Heart right ventricle (tissue), 16 donors: Measurements from ENCODE around the gene PRTFDC1. TPM values are rescaled to one million over a fixed set of nuclear protein-coding genes. Genes with fewer than 3 reads are reported as not detected.

ENCODE experiments used
- ATAC-seq, 8 donors: fragments of 200-7000 bp; cut with Tn5 transposase; one replicate each; pipeline ENCODE4 v1.9.1; 2020; ENCODE audit warnings: mild to moderate bottlenecking in 8 of 8, moderate library complexity in 8 of 8, moderate number of reproducible peaks in 1 of 8
- DNase-seq, 2 donors: peaks; one replicate each; pipeline ENCODE4 v3.0.0-alpha.2; 2020
- H3K27ac ChIP-seq, 10 donors: fragments of 200-600 bp; sonication (generic) in 2 of 10; one replicate each; pipeline versions ENCODE4 v1.5.0 to v1.8.0; 2020 to 2022; ENCODE audit warnings: mild to moderate bottlenecking in 3 of 10
- H3K27me3 ChIP-seq, 7 donors: fragments of 200-600 bp; one replicate each; pipeline ENCODE4 v1.8.0; 2021 to 2022; ENCODE audit warnings: mild to moderate bottlenecking in 2 of 7
- H3K36me3 ChIP-seq, 9 donors: fragments of 200-600 bp; sonication (generic) in 1 of 9; one replicate each; pipeline versions ENCODE4 v1.5.0 to v1.8.0; 2020 to 2022; ENCODE audit warnings: mild to moderate bottlenecking in 2 of 9
- H3K4me1 ChIP-seq, 9 donors: fragments of 200-600 bp; sonication (generic) in 1 of 9; one replicate each; pipeline versions ENCODE4 v1.5.0 to v1.8.0; 2020 to 2022; ENCODE audit warnings: mild to moderate bottlenecking in 4 of 9
- H3K4me3 ChIP-seq, 10 donors: fragments of 200-600 bp; sonication (generic) in 2 of 10; one replicate each; pipeline versions ENCODE4 v1.5.0 to v1.8.0; 2020 to 2022; ENCODE audit warnings: mild to moderate bottlenecking in 7 of 10, moderate library complexity in 2 of 10
- H3K9me3 ChIP-seq, 11 donors: fragments of 200-600 bp in 10 of 11; sonication (generic) in 2 of 11; one replicate each; pipeline versions ENCODE4 v1.5.0 to v1.8.0; 2013 to 2022; ENCODE audit warnings: mild to moderate bottlenecking in 2 of 11, control low read depth in 1 of 11, moderate library complexity in 1 of 11
- CTCF ChIP-seq, 9 donors: fragments of 200-600 bp; sonication (generic) in 2 of 9; IDR thresholded peaks; one replicate each; pipeline versions ENCODE4 v1.5.0 to v1.8.0; 2021 to 2022; ENCODE audit warnings: antibody characterized with exemption in 9 of 9, mild to moderate bottlenecking in 5 of 9, moderate library complexity in 1 of 9
- WGBS, 2 donors: extraction: QIAGEN DNeasy Blood & Tissue Kit; methylation state at CpG; one replicate each; pipeline ENCODE4 v1.1.7; 2013; ENCODE audit warnings: inconsistent platforms in 1 of 2; 5-methylcytosine and 5-hydroxymethylcytosine counted together
- intact Hi-C, 10 donors: fragments of 100-400 bp; cut with DNase I; formaldehyde crosslinking; loops; one replicate each; pipeline versions ENCODE4 v1.11.1 to v1.14.2; 2022
- polyA plus RNA-seq, 2 donors: library from polyadenylated mRNA; stranded (reverse); fragments of 200-250 nt; gene quantifications; one replicate each; pipeline ENCODE4 v1.2.3, GENCODE V29; 2013
- total RNA-seq, 10 donors: library from RNA; stranded (reverse); fragmentation: NEBNext Ultra II Directional in 3 of 10; extraction: Animal tissue kit (Norgen Biotek cat#: 25700) in 3 of 10; gene quantifications; one replicate each; pipeline versions ENCODE4 v1.2.1 to v1.2.4, GENCODE V29; 2021 to 2023
- donor health status: Arrhythmogenic right ventricular cardiomyopathy.
- donor health status: ischemic (EF 13 %, LVEDD 7.1; RV severe dilation, severe dysfunction).
- donor health status: healthy with polysubstance abuse.
- donor health status: DM: no; HTN: yes; CAD: no.
- donor health status: DM: no; HTN: no; CAD: no.
- donor health status: ischemic (EF 25% LVEDD 6.9; RV normal size, moderate dysfunction).
- donor health status: ischemic (EF 25% LVEDD 5.7; RV mildly dilated, moderate dysfunction).
- donor health status: healthy.
- donor health status: DM: yes; HTN: yes; CAD: no.
- donor health status: Ischemic cardiomyopathy.
- donor health status: ischemic (EF 35%, LVEDD 5.7; RV mildly dilated, moderate dysfunction).
- donor health status: nonischemic (EF 11% LVEDD 7.7; RV severe dilation, severe dysfunction).
- donor health status: DM: yes; HTN: yes; CAD: no.
- donor health status: PGD.
- donor health status: ischemic (EF 29% LVEDD 5.4; RV normal size, mild dysfunction).
- donor health status: nonischemic (EF 23%, LVEDD 6.1; RV moderate dilation, normal function).

Gene PRTFDC1
- total and polyA plus RNA-seq, 12 donors: 2.5 to 11.4 (median 5.0) TPM

DNA sequence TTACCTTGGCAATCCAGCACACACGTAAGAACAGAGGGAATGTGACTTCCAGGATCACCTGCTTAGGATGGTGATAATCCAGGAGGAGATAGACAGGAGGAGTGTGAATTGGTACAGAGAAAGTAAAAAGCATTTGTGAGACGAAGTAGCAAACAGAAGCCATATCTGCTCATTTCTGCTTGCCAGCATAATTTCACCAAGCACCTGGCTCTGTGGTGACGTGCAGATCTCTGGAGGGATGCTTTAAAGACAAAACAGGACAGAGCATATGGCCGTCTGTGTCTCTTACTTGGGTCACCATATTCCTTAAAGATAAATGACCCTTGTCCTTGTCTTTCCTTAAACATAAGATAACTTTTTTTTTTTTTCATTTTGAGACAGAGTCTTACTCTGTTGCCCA, 138.6 kb downstream of the PRTFDC1 start:
- Histone ChIP-seq H3K27me3 (no peaks in the 10 kb centered on the region), H3K4me1 (peaks cover 0 to 9% (median 0%) of the 10 kb centered on the region in 9 donors), H3K9me3 (no peaks in the 10 kb centered on the region), H3K4me3 (no peak overlapping the region), H3K36me3 (no peaks in the 10 kb centered on the region), H3K27ac (no peak overlapping the region)
- 73 to 81% methylated on average over 4 of the region's 4 CpGs for whole genome bisulfite sequencing, 2 donors
- intact Hi-C loops: no loop called here
- DNase-seq (no peak), ATAC-seq (no peak)
- no peak for TF ChIP-seq CTCF (IDR thresholded peaks at IDR 0.05)

DNA sequence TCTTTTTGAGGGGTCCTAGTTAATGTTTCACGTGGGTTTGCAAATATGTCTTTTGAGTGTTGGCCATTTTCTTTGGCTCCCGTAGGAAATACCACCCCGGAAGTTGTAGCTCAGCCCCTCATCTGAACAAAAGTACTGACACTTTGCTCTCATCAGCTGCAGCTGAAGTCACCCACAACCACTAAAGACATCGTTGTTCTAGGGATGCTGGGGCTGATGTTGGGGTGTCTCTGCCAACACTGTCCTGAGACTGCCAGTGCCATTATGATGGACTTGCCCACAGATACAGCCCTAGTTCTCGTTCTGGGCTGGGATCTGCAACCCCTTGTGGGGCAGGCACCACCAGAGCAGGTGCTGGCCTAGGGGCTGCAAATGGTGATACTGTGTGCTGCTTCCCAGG, 146.1 kb downstream of the PRTFDC1 start:
- 85 to 90% methylated on average over 5 of the region's 5 CpGs for WGBS, 2 donors
- Histone ChIP-seq H3K36me3 (no peaks in the 10 kb centered on the region), H3K27me3 (no peaks in the 10 kb centered on the region), H3K9me3 (no peaks in the 10 kb centered on the region), H3K4me3 (no peak overlapping the region), H3K4me1 (no peaks in the 10 kb centered on the region), H3K27ac (no peak overlapping the region)
- DNase-seq (no peak), ATAC-seq (no peak)
- TF ChIP-seq CTCF (IDR thresholded peaks at IDR 0.05): no peak
- intact Hi-C loops: no loop called here

DNA sequence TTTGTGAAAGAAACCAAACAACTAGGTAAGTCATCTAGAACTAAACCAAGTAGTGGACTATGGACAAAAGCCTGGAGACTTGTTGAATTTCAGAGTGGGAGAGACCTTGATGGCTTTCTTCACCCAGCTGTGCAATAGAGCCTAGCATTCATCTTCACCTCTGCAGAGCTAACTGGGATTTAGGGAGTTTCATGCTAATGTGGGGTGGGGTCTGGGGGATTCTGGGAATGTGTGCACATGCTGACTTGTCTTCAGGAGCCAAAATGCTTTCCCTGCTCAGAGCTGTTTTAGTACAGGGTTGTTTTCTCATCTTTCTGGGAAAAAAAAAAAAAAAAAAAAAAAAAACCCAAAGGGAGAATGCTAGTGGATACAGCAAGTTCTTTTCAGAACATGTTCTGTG, 147.4 kb downstream of the PRTFDC1 start:
- Histone ChIP-seq H3K27ac (no peak overlapping the region), H3K36me3 (no peaks in the 10 kb centered on the region), H3K27me3 (no peaks in the 10 kb centered on the region), H3K4me1 (no peaks in the 10 kb centered on the region), H3K9me3 (no peaks in the 10 kb centered on the region), H3K4me3 (no peak overlapping the region)
- DNase-seq (no peak), ATAC-seq (no peak)
- intact Hi-C loops: no loop called here
- no peak for TF ChIP-seq CTCF (IDR thresholded peaks at IDR 0.05)

- intact Hi-C loops: no loop called here
- 75 to 85% methylated on average over 8 of the region's 8 CpGs for WGBS, 2 donors
Observed at GRCh38 chr10:24804392-24804791, 148.0 kb downstream of the PRTFDC1 start.

More at GRCh38 chr10:24804392-24804791, 148.0 kb downstream of the PRTFDC1 start:
- no peak for DNase-seq
- no peak for ATAC-seq
- Histone ChIP-seq H3K36me3 (no peaks in the 10 kb centered on the region), H3K27ac (no peak overlapping the region), H3K4me3 (no peak overlapping the region), H3K9me3 (no peaks in the 10 kb centered on the region), H3K27me3 (no peaks in the 10 kb centered on the region), H3K4me1 (no peaks in the 10 kb centered on the region)
- no peak for TF ChIP-seq CTCF (IDR thresholded peaks at IDR 0.05)
